GM23338 (cell line): ENCODE measurements around the gene MMAB. TPM values are rescaled to one million over a fixed set of nuclear protein-coding genes. Genes with fewer than 3 reads are reported as not detected.

Experiments used
- ATAC-seq: fragments of 200-7000 bp; cut with Tn5 transposase; 3 replicates; pipeline ENCODE4 v1.9.1; 2020
- DNase-seq: peaks from one replicate; pipeline ENCODE4 v3.0.0-alpha.2; 2015; ENCODE audit warnings: low spot score
- H2AFZ ChIP-seq: fragments of 200-600 bp; sonication (generic); 2 replicates; pipeline ENCODE4 v1.8.0; 2016; ENCODE audit warnings: antibody characterized with exemption, mild to moderate bottlenecking, moderate library complexity
- H3F3A ChIP-seq: fragments of 200-600 bp; sonication (generic); replicated peaks from 2 replicates; pipeline ENCODE4 v1.8.0; 2017; ENCODE audit warnings: antibody characterized with exemption, mixed run types, low read depth
- H3K27ac ChIP-seq: fragments of 200-600 bp; sonication (generic); 2 replicates; pipeline ENCODE4 v1.6.1; 2016; ENCODE audit warnings: low read depth
- H3K27me3 ChIP-seq: fragments of 200-600 bp; sonication (generic); 2 replicates; pipeline ENCODE4 v1.8.0; 2016; ENCODE audit warnings: mild to moderate bottlenecking, mixed run types, moderate library complexity; ENCODE audit not compliant: insufficient read depth
- H3K36me3 ChIP-seq: fragments of 200-600 bp; sonication (generic); 2 replicates; pipeline ENCODE4 v1.8.0; 2016; ENCODE audit warnings: mild to moderate bottlenecking; ENCODE audit not compliant: insufficient read depth
- H3K4me1 ChIP-seq: fragments of 200-600 bp; sonication (generic); 2 replicates; pipeline ENCODE4 v1.8.0; 2016; ENCODE audit warnings: mild to moderate bottlenecking, moderate library complexity; ENCODE audit not compliant: insufficient read depth
- H3K4me2 ChIP-seq: fragments of 200-600 bp; sonication (generic); 2 replicates; pipeline ENCODE4 v1.7.1; 2017; ENCODE audit warnings: mixed run types
- H3K4me3 ChIP-seq: fragments of 200-600 bp; sonication (generic); 2 replicates; pipeline ENCODE4 v1.6.1; 2016; ENCODE audit warnings: mixed run types
- H3K79me2 ChIP-seq: fragments of 200-600 bp; sonication (generic); replicated peaks from 2 replicates; pipeline ENCODE4 v1.8.0; 2017; ENCODE audit warnings: mild to moderate bottlenecking; ENCODE audit not compliant: insufficient read depth
- H3K9me2 ChIP-seq: fragments of 200-600 bp; sonication (generic); 2 replicates; pipeline ENCODE4 v1.8.0; 2017; ENCODE audit not compliant: insufficient read depth
- H4K20me1 ChIP-seq: fragments of 200-600 bp; sonication (generic); replicated peaks from 2 replicates; pipeline ENCODE4 v1.8.0; 2017; ENCODE audit warnings: mild to moderate bottlenecking; ENCODE audit not compliant: insufficient read depth
- H3K27ac Mint-ChIP-seq: 2 replicates; pipeline ENCODE4 v1.8.0; 2020; ENCODE audit warnings: inconsistent platforms, mild to moderate bottlenecking, moderate library complexity, mixed read lengths
- H3K27me3 Mint-ChIP-seq: 3 replicates; pipeline ENCODE4 v1.8.0; 2022; ENCODE audit warnings: low read depth, mild to moderate bottlenecking, moderate library complexity, mixed read lengths, inconsistent platforms; ENCODE audit not compliant: insufficient read depth, poor library complexity
- H3K36me3 Mint-ChIP-seq: 3 replicates; pipeline ENCODE4 v1.8.0; 2021; ENCODE audit warnings: low read depth, mild to moderate bottlenecking, inconsistent platforms, moderate library complexity, mixed read lengths
- H3K4me1 Mint-ChIP-seq: 3 replicates; pipeline ENCODE4 v1.8.0; 2020; ENCODE audit warnings: mild to moderate bottlenecking, inconsistent platforms, mixed read lengths
- H3K4me3 Mint-ChIP-seq: 3 replicates; pipeline ENCODE4 v1.8.0; 2021; ENCODE audit warnings: moderate library complexity, mild to moderate bottlenecking, inconsistent platforms, mixed read lengths
- H3K9me3 Mint-ChIP-seq: 3 replicates; pipeline ENCODE4 v1.8.0; 2020; ENCODE audit warnings: moderate library complexity, mild to moderate bottlenecking, inconsistent platforms, mixed read lengths
- POLR2AphosphoS5 ChIP-seq: IDR thresholded peaks from 2 replicates; pipeline ENCODE4 v1.6.1; 2016; ENCODE audit warnings: antibody characterized with exemption, low read depth
- REST ChIP-seq: IDR thresholded peaks from one replicate; pipeline ENCODE4 v1.6.1; 2018; ENCODE audit warnings: antibody characterized with exemption; ENCODE audit not compliant: unreplicated experiment
- ZNF462 ChIP-seq: fragments of 250-450 bp; sonication (Bioruptor Pico); IDR thresholded peaks from 2 replicates; pipeline ENCODE4 v1.5.0; 2020; ENCODE audit warnings: mild to moderate bottlenecking, moderate library complexity
- polyA plus RNA-seq: library from polyadenylated mRNA; unstranded; fragments of >200 nt; fragmentation: Nextera tagmentation; extraction: Ambion mirVana; gene quantifications from 2 replicates; pipeline ENCODE4 v1.2.1, GENCODE V29; 2016
- total RNA-seq: library from RNA; depleted of rRNA; stranded (reverse); fragments of >200 nt; shearing (Covaris generic); gene quantifications from 2 replicates; pipeline ENCODE4 v1.2.3, GENCODE V29; 2014

The MMAB gene
- total and polyA plus RNA-seq, 2 experiments from 2014 or later, result 24.7 to 38.5 TPM

GRCh38 chr12:109513977-109514376 lies 59.3 kb downstream of the MMAB start (continued):
- TF ChIP-seq ZNF462 (CRISPR knock-in tag), result no peak

GRCh38 chr12:109513051-109513450 lies 60.3 kb downstream of the MMAB start:
- peaks cover 5% of the 10 kb centered on the region for H3K27me3 Mint-ChIP-seq

More at GRCh38 chr12:109513051-109513450, 60.3 kb downstream of the MMAB start:
- no peaks in the 10 kb centered on the region for H3F3A ChIP-seq
- no peaks in the 10 kb centered on the region for H3K79me2 ChIP-seq
- no peak overlapping the region for H3K4me2 ChIP-seq
- H3K9me3 Mint-ChIP-seq, result no peaks in the 10 kb centered on the region
- no peak for TF ChIP-seq REST
- TF ChIP-seq POLR2AphosphoS5, result no peak
- ATAC-seq (no peak), DNase-seq (no peak)
- no peak overlapping the region for H2AFZ ChIP-seq
- no peak overlapping the region for H3K27ac ChIP-seq
- H3K9me2 ChIP-seq, result no peaks in the 10 kb centered on the region
- H3K36me3 Mint-ChIP-seq, result peaks cover 30% of the 10 kb centered on the region
- H3K27ac Mint-ChIP-seq, result no peak overlapping the region
- H3K4me1 Mint-ChIP-seq, result no peaks in the 10 kb centered on the region
- no peak overlapping the region for H3K4me3 ChIP-seq
- no peak overlapping the region for H3K4me3 Mint-ChIP-seq
- H4K20me1 ChIP-seq, result 0 out of 2 replicates have a peak, but pooled peaks cover 4% of the 10 kb centered on the region
- H3K36me3 ChIP-seq, result no peaks in the 10 kb centered on the region
- no peaks in the 10 kb centered on the region for H3K27me3 ChIP-seq
- H3K4me1 ChIP-seq, result no peaks in the 10 kb centered on the region
